H1 (cell line): Measurements from ENCODE around the gene RPL41. TPM values are rescaled to one million over a fixed set of nuclear protein-coding genes. Genes with fewer than 3 reads are reported as not detected.

Experiments
- CTCF ChIA-PET: fragments of 300-600 bp; sonication (Branson Sonifier 250); formaldehyde crosslinking; loops from one replicate; lab custom pipeline; 2021; ENCODE audit not compliant: partially characterized antibody; lab: Charles Lee
- POLR2A ChIA-PET: fragments of 300-600 bp; sonication (Branson Sonifier 250); formaldehyde crosslinking; loops from one replicate; lab custom pipeline; 2021; ENCODE audit warnings: inconsistent platforms; ENCODE audit not compliant: partially characterized antibody; lab: Charles Lee
- DNase-seq, 2 experiments: peaks; one replicate each; pipeline versions ENCODE4 v3.0.0 to v3.0.0-alpha.2; 2010 to 2022; ENCODE audit warnings: low spot score in 2 of 2, low read depth in 1 of 2, mixed read lengths in 1 of 2
- FAIRE-seq: peaks from 2 replicates; lab custom pipeline; 2011; peaks lifted over from hg19 to GRCh38; lab: Jason Lieb, UNC
- H2AFZ ChIP-seq: 2 replicates; pipeline ENCODE4 v1.8.1; 2012; ENCODE audit warnings: low read length, inconsistent platforms
- H2AK5ac ChIP-seq: 2 replicates; pipeline ENCODE4 v1.6.1; 2013; ENCODE audit warnings: low read depth, low read length
- H2BK120ac ChIP-seq: replicated peaks from 2 replicates; pipeline ENCODE3; 2013; ENCODE audit warnings: low read depth, low read length, inconsistent platforms
- H2BK12ac ChIP-seq: 2 replicates; pipeline ENCODE4 v1.6.1; 2013; ENCODE audit warnings: low read depth, low read length
- H2BK15ac ChIP-seq: 2 replicates; pipeline ENCODE4 v1.6.1; 2013; ENCODE audit warnings: low read length
- H2BK20ac ChIP-seq: 2 replicates; pipeline ENCODE4 v1.6.1; 2013; ENCODE audit warnings: low read length
- H2BK5ac ChIP-seq: 2 replicates; pipeline ENCODE4 v1.6.1; 2013; ENCODE audit warnings: low read depth, low read length
- H3K14ac ChIP-seq: 2 replicates; pipeline ENCODE4 v1.6.1; 2013; ENCODE audit warnings: inconsistent platforms; ENCODE audit not compliant: insufficient read length
- H3K18ac ChIP-seq: 2 replicates; pipeline ENCODE4 v1.6.1; 2013; ENCODE audit warnings: low read length; ENCODE audit errors: extremely low read depth
- H3K23ac ChIP-seq: 2 replicates; pipeline ENCODE4 v1.6.1; 2013; ENCODE audit warnings: inconsistent platforms; ENCODE audit not compliant: insufficient read length
- H3K23me2 ChIP-seq: 2 replicates; pipeline ENCODE4 v1.6.1; 2013; ENCODE audit warnings: low read depth, low read length
- H3K27ac ChIP-seq: 2 replicates; pipeline ENCODE4 v1.6.1; 2011; ENCODE audit warnings: low read depth, low read length, inconsistent platforms
- H3K27me3 ChIP-seq, 4 experiments: replicated peaks in 1 of 4; 1 replicate in 1 of 4; 2 replicates in 3 of 4; pipeline versions ENCODE4 v1.6.1 to v1.8.1; 2011 to 2013; ENCODE audit warnings: low read length in 3 of 4, mild to moderate bottlenecking in 3 of 4, inconsistent platforms in 2 of 4, mixed read lengths in 2 of 4, moderate library complexity in 1 of 4; ENCODE audit not compliant: control insufficient read depth in 3 of 4, insufficient read depth in 3 of 4; ENCODE audit errors: extremely low read depth in 1 of 4
- H3K36me3 ChIP-seq, 4 experiments: 2 replicates each; pipeline versions ENCODE4 v1.6.1 to v1.8.1; 2011 to 2013; ENCODE audit warnings: mild to moderate bottlenecking in 4 of 4, low read length in 3 of 4, moderate library complexity in 2 of 4, control low read depth in 1 of 4, inconsistent platforms in 1 of 4; ENCODE audit not compliant: insufficient read depth in 4 of 4, control insufficient read depth in 2 of 4
- H3K4ac ChIP-seq: replicated peaks from 2 replicates; pipeline ENCODE3; 2013; ENCODE audit warnings: low read length, low read depth, mixed read lengths, inconsistent platforms; ENCODE audit not compliant: insufficient read length
- H3K4me1 ChIP-seq, 4 experiments: replicated peaks in 1 of 4; 1 replicate in 1 of 4; 2 replicates in 3 of 4; pipeline versions ENCODE4 v1.6.1 to v1.8.1; 2011 to 2013; ENCODE audit warnings: low read length in 3 of 4, inconsistent platforms in 2 of 4, mixed read lengths in 1 of 4; ENCODE audit not compliant: insufficient read depth in 4 of 4, control insufficient read depth in 3 of 4
- H3K4me2 ChIP-seq, 2 experiments: 2 replicates each; pipeline versions ENCODE4 v1.6.1 to v1.8.1; 2011 to 2013; ENCODE audit warnings: low read depth in 2 of 2, low read length in 2 of 2, control low read depth in 1 of 2, inconsistent platforms in 1 of 2, mild to moderate bottlenecking in 1 of 2; ENCODE audit not compliant: insufficient read depth in 1 of 2
- H3K4me3 ChIP-seq, 4 experiments: fragments of 200-600, 300-600 bp in 1 of 4; sonication (generic), shearing (Covaris generic), sonication (Bioruptor Twin) in 1 of 4; 2 replicates each; pipeline versions ENCODE4 v1.5.1 to v1.8.1; 2011 to 2016; ENCODE audit warnings: low read length in 4 of 4, low read depth in 3 of 4, control low read depth in 2 of 4, inconsistent platforms in 2 of 4, mild to moderate bottlenecking in 2 of 4, mixed read lengths in 1 of 4, moderate library complexity in 1 of 4; ENCODE audit not compliant: insufficient read depth in 2 of 4; ENCODE audit errors: extremely low read depth in 1 of 4
- H3K56ac ChIP-seq: replicated peaks from 2 replicates; pipeline ENCODE3; 2013; ENCODE audit warnings: low read depth, mild to moderate bottlenecking, mixed read lengths, low read length, inconsistent platforms; ENCODE audit not compliant: insufficient read length
- H3K79me1 ChIP-seq: 2 replicates; pipeline ENCODE4 v1.6.1; 2013; ENCODE audit warnings: low read depth, low read length, control low read depth
- H3K79me2 ChIP-seq, 2 experiments: 2 replicates each; pipeline versions ENCODE4 v1.6.1 to v1.8.1; 2012 to 2013; ENCODE audit warnings: low read length in 2 of 2, mild to moderate bottlenecking in 2 of 2, inconsistent platforms in 1 of 2; ENCODE audit not compliant: insufficient read depth in 2 of 2, control insufficient read depth in 1 of 2
- H3K9ac ChIP-seq, 4 experiments: replicated peaks in 1 of 4; 1 replicate in 1 of 4; 2 replicates in 3 of 4; pipeline versions ENCODE4 v1.6.1 to v1.8.1; 2011 to 2013; ENCODE audit warnings: low read depth in 3 of 4, low read length in 3 of 4, control low read depth in 2 of 4, mild to moderate bottlenecking in 2 of 4, moderate library complexity in 2 of 4, inconsistent platforms in 1 of 4; ENCODE audit errors: extremely low read depth in 1 of 4
- H3K9me3 ChIP-seq, 2 experiments: 2 replicates each; pipeline versions ENCODE4 v1.6.1 to v1.8.1; 2012 to 2013; ENCODE audit warnings: mild to moderate bottlenecking in 2 of 2, moderate library complexity in 2 of 2, control low read depth in 1 of 2, inconsistent platforms in 1 of 2, low read depth in 1 of 2, low read length in 1 of 2, mixed read lengths in 1 of 2; ENCODE audit not compliant: insufficient read depth in 2 of 2
- H4K20me1 ChIP-seq, 2 experiments: replicated peaks in 1 of 2; 2 replicates each; pipeline versions ENCODE3 to v1.8.1; 2011 to 2013; ENCODE audit warnings: inconsistent platforms in 2 of 2, low read length in 2 of 2, mild to moderate bottlenecking in 1 of 2; ENCODE audit not compliant: insufficient read depth in 2 of 2, control insufficient read depth in 1 of 2
- H4K5ac ChIP-seq: 2 replicates; pipeline ENCODE4 v1.6.1; 2013; ENCODE audit warnings: low read length, low read depth, mixed read lengths, inconsistent platforms; ENCODE audit not compliant: insufficient read length
- H4K8ac ChIP-seq: 2 replicates; pipeline ENCODE4 v1.8.0; 2013; ENCODE audit warnings: mild to moderate bottlenecking, moderate library complexity, low read length, inconsistent platforms; ENCODE audit not compliant: insufficient read depth; ENCODE audit errors: extremely low read depth
- H4K91ac ChIP-seq: replicated peaks from 2 replicates; pipeline ENCODE3; 2013; ENCODE audit warnings: low read length, mixed read lengths, inconsistent platforms; ENCODE audit not compliant: insufficient read length
- EGR1 ChIP-seq: IDR thresholded peaks from 2 replicates; pipeline ENCODE4 v1.6.1; 2011; ENCODE audit warnings: low read depth, low read length, borderline replicate concordance
- FOSL1 ChIP-seq: IDR thresholded peaks from 2 replicates; pipeline ENCODE4 v1.6.1; 2011; ENCODE audit warnings: mild to moderate bottlenecking, low read depth, low read length, moderate library complexity; ENCODE audit not compliant: insufficient read depth
- SIN3A ChIP-seq, 2 experiments: IDR thresholded peaks in 1 of 2; conservative IDR thresholded peaks in 1 of 2; 2 replicates each; pipeline ENCODE4 v1.6.1; 2011 to 2012; ENCODE audit warnings: low read length in 2 of 2, improper control_type of control experiment in 1 of 2, low read depth in 1 of 2, mild to moderate bottlenecking in 1 of 2
- WGBS, 2 experiments: shearing (Covaris generic) in 1 of 2; methylation state at CpG; one replicate each; pipeline versions ENCODE4 v1.1.6 to v1.1.7; 2013 to 2015; ENCODE audit warnings: low lambda C conversion rate in 2 of 2, mixed read lengths in 2 of 2, inconsistent platforms in 1 of 2, low coverage in 1 of 2, missing lambda C conversion rate in 1 of 2; ENCODE audit not compliant: insufficient replicate concordance in 2 of 2, insufficient coverage in 1 of 2, insufficient read length in 1 of 2; ENCODE audit errors: extremely low coverage in 1 of 2, missing lambda C conversion rate in 1 of 2; 5-methylcytosine and 5-hydroxymethylcytosine counted together
- polyA plus RNA-seq, 7 experiments: library from polyadenylated mRNA; depleted of rRNA in 3 of 7; stranded (reverse) in 5 of 7; unstranded in 2 of 7; fragments of >200 nt in 5 of 7; fragments of 200-250 nt in 2 of 7; gene quantifications; 1 replicate in 5 of 7; 2 replicates in 1 of 7; 4 replicates in 1 of 7; pipeline versions ENCODE4 v1.2.1 to v1.2.3, GENCODE V29; 2011 to 2013; ENCODE audit warnings: missing spikeins in 2 of 7, mixed read lengths in 2 of 7
- total RNA-seq: library from RNA; stranded (reverse); fragmentation: NEBNext Ultra II Directional; extraction: Animal tissue kit (Norgen Biotek cat#: 25700); gene quantifications from 2 replicates; pipeline ENCODE4 v1.2.1, GENCODE V29; 2021

The RPL41 gene
- total and polyA plus RNA-seq, 2 of the 8 experiments (the other 6 are each of a cell fraction or from before 2014, with no cell fraction given) = 4,440 to 16,488 TPM

DNA sequence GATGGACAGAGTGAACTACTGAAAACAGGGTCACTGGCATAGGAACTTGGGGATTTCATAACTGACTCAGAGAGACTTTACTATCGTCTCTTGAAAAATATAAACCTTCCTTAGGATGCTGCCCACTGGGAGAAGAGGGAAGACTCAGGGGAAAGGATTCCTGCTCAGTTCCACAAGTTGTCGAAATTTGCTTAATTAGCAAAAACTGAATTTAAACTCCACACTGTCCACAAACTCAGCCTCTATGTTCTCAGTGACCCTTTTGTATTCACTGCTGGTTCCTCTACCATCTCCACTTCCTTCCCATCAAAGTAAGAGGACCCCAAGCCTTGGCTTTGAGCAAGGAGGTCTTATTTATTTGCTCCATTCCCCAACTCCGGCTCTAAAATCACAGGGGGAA lies 28.8 kb downstream of the RPL41 start:
- no peak overlapping the region for H2BK120ac ChIP-seq
- DNase-seq (no peak), FAIRE-seq (no peak)
- H3K27ac ChIP-seq = no peak overlapping the region
- no peak overlapping the region for H3K4me3 ChIP-seq
- no peak overlapping the region for H3K56ac ChIP-seq
- no peaks in the 10 kb centered on the region; a peak in 1 of 7 replicates for H3K27me3 ChIP-seq
- H3K23me2 ChIP-seq = no peaks in the 10 kb centered on the region
- no peak overlapping the region for H2AFZ ChIP-seq
- no peak overlapping the region for H4K91ac ChIP-seq
- H3K36me3 ChIP-seq = peaks cover 18 to 40% (median 35%) of the 10 kb centered on the region in 4 experiments; a peak in 7 of 8 replicates
- no peak overlapping the region for H2BK20ac ChIP-seq
- H3K23ac ChIP-seq = no peak overlapping the region
- H3K79me2 ChIP-seq = no peaks in the 10 kb centered on the region
- H3K9ac ChIP-seq = no peak overlapping the region
- H3K79me1 ChIP-seq = no peaks in the 10 kb centered on the region
- no peak overlapping the region for H2BK12ac ChIP-seq
- no peak overlapping the region for H2BK15ac ChIP-seq
- H2BK5ac ChIP-seq = no peak overlapping the region
- CTCF ChIA-PET = interaction anchor here (0.9 to 3.5 kb wide), 6 partner anchors 9 to 26 kb away, joined by 3 to 19 read pairs (median 4); partner anchors contain the start of gene ZC3H10
- H3K4ac ChIP-seq = no peak overlapping the region
- no peaks in the 10 kb centered on the region for H3K4me1 ChIP-seq
- no peak overlapping the region for H3K18ac ChIP-seq
- POLR2A ChIA-PET = interaction anchor here (1.0 to 1.5 kb wide), 2 partner anchors 10 to 22 kb away, joined by 4 read pairs; no protein-coding TSS in a partner anchor
- no peak overlapping the region for H2AK5ac ChIP-seq
- WGBS, 2 experiments = 93% methylated on average over 3 of the region's 3 CpGs; no CpG with 5 or more reads in 1 of the 2 experiments
- H4K20me1 ChIP-seq = no peaks in the 10 kb centered on the region
- H3K14ac ChIP-seq = no peak overlapping the region
- H3K4me2 ChIP-seq = no peak overlapping the region
- H3K9me3 ChIP-seq = no peaks in the 10 kb centered on the region
- H4K8ac ChIP-seq = no peak overlapping the region
- no peak overlapping the region for H4K5ac ChIP-seq
- no peak for TF ChIP-seq EGR1
- TF ChIP-seq FOSL1 = no peak
- TF ChIP-seq SIN3A (conservative IDR thresholded peaks at IDR 0.05 in 1 of 2, IDR thresholded peaks at IDR 0.05 in 1 of 2; ENCODE audit: low read depth in 1 of 2, low read length in 2 of 2) = no peak
